Stomach smooth muscle (tissue), 2 donors: ENCODE measurements around the gene SCD.

Source experiments
- H3K27ac ChIP-seq: one replicate; pipeline ENCODE4 v1.7.0; 2013; ENCODE audit warnings: mild to moderate bottlenecking, low read length, inconsistent platforms
- H3K27me3 ChIP-seq, 2 donors: one replicate each; pipeline ENCODE4 v1.7.0; 2013; ENCODE audit warnings: low read length in 2 of 2; ENCODE audit not compliant: insufficient read depth in 2 of 2, control insufficient read depth in 1 of 2
- H3K36me3 ChIP-seq, 2 donors: one replicate each; pipeline ENCODE4 v1.7.0; 2013; ENCODE audit warnings: low read length in 2 of 2; ENCODE audit not compliant: control insufficient read depth in 2 of 2, insufficient read depth in 2 of 2
- H3K4me1 ChIP-seq: one replicate; pipeline ENCODE4 v1.7.0; 2013; ENCODE audit warnings: low read length; ENCODE audit not compliant: control insufficient read depth, insufficient read depth
- H3K4me3 ChIP-seq, 2 donors: one replicate each; pipeline ENCODE4 v1.7.0; 2013; ENCODE audit warnings: low read length in 2 of 2
- H3K9ac ChIP-seq, 2 donors: one replicate each; pipeline ENCODE4 v1.7.0; 2013; ENCODE audit warnings: low read length in 2 of 2, mild to moderate bottlenecking in 1 of 2
- H3K9me3 ChIP-seq, 2 donors: one replicate each; pipeline ENCODE4 v1.7.0; 2013; ENCODE audit warnings: low read length in 2 of 2; ENCODE audit not compliant: control insufficient read depth in 2 of 2
- donor health status: healthy.
- donor health status: Pancreatic carcinoma.

Gene SCD

GRCh38 chr10:100319707-100320402 is 27.2 kb upstream of the SCD start:
- Histone ChIP-seq H3K27ac (no peak overlapping the region), H3K36me3 (no peaks in the 10 kb centered on the region), H3K4me1 (no peaks in the 10 kb centered on the region), H3K9me3 (no peaks in the 10 kb centered on the region), H3K27me3 (peaks cover 0 to 14% of the 10 kb centered on the region in 2 donors), H3K9ac (no peak overlapping the region), H3K4me3 (no peak overlapping the region)

- Histone ChIP-seq H3K27me3 (peaks cover 2 to 3% of the 10 kb centered on the region in 2 donors), H3K9ac (no peak overlapping the region), H3K27ac (no peak overlapping the region), H3K4me1 (no peaks in the 10 kb centered on the region), H3K9me3 (no peaks in the 10 kb centered on the region), H3K4me3 (no peak overlapping the region), H3K36me3 (no peaks in the 10 kb centered on the region)
These were observed 21.9 kb upstream of the SCD start for GRCh38 chr10:100325158-100325557.

GRCh38 chr10:100327007-100327717 is 19.9 kb upstream of the SCD start:
- Histone ChIP-seq H3K27me3 (peaks cover 12 to 20% of the 10 kb centered on the region in 2 donors), H3K4me1 (no peaks in the 10 kb centered on the region), H3K9ac (no peak overlapping the region), H3K36me3 (no peaks in the 10 kb centered on the region), H3K27ac (no peak overlapping the region), H3K4me3 (no peak overlapping the region), H3K9me3 (no peaks in the 10 kb centered on the region)

DNA sequence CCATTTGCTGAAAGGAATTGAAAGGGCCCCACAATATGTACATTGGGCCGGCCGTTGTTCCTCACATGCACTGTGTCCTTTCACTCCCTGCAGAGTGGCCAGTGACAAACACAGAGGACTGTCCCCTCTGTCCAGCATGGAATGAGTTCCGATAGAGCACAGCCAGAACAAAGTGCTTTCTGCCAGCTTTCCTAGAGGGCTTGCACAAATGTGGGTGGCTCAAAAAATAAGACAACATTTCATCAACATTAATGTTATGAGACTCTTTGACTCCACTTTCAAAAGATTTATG is 19.4 kb upstream of the SCD start:
- Histone ChIP-seq H3K36me3 (no peaks in the 10 kb centered on the region), H3K4me1 (no peaks in the 10 kb centered on the region), H3K9me3 (no peaks in the 10 kb centered on the region), H3K4me3 (no peak overlapping the region), H3K9ac (no peak overlapping the region), H3K27ac (no peak overlapping the region), H3K27me3 (peaks cover 12 to 20% of the 10 kb centered on the region in 2 donors)

DNA sequence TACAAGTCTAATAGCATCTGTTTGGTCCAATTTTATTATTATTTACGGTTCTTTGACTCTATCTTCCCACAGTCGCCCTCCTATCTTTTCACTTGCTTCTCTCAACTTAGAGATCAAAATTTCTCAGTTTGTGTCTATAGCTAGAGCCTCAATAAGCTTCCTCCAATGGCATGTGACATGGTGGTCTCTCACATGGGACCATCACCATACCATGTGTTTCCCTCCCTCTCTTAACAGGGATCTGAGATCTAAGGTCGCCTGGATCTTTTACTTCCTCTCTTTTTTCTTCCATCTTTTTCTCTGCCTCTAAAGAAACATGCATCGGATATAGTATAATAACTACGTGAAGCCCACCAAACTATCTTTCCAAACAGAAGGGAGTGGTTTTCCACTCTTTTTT is 18.8 kb upstream of the SCD start:
- H3K27me3 ChIP-seq: peaks cover 15 to 20% of the 10 kb centered on the region in 2 donors
- H3K27ac ChIP-seq: no peak overlapping the region
- H3K9ac ChIP-seq: no peak overlapping the region
- no peak overlapping the region for H3K4me3 ChIP-seq
- no peaks in the 10 kb centered on the region for H3K9me3 ChIP-seq
- H3K4me1 ChIP-seq: no peaks in the 10 kb centered on the region
- H3K36me3 ChIP-seq: no peaks in the 10 kb centered on the region

DNA sequence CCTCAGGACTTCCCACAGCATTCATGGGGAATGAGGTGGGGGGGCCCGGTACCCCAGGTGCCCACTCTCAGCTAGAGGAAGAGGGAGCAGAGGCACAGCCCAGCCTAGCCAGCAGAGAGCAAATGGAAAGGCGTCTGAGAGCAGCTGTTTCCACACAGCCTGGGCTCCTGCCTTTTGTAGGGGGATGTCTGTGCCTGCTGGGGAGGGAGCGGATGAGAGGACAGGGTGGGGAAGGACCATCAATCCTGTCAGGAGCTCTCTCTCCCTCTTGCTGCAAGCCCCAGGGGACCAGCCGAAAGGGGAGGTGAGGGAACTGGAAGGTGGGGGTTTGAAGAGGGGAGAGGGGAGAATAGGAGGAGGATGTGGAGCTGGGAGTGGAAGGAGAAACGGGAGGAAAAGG is 17.0 kb upstream of the SCD start, which contains the start of gene PKD2L1:
Gene PKD2L1, minus strand, starts transcription at position 150 of the 400 bp plus-strand sequence. Its CDS starts 125 bp downstream, at position 25.
- no peaks in the 10 kb centered on the region for H3K36me3 ChIP-seq
- no peak within 1 kb of the TSS for H3K9ac ChIP-seq
- H3K4me3 ChIP-seq: no peak within 1 kb of the TSS
- no peaks in the 10 kb centered on the region for H3K9me3 ChIP-seq
- no peak within 1 kb of the TSS for H3K27ac ChIP-seq
- peaks cover 20% of the 10 kb centered on the region in 2 donors for H3K27me3 ChIP-seq
- H3K4me1 ChIP-seq: no peaks in the 10 kb centered on the region

DNA sequence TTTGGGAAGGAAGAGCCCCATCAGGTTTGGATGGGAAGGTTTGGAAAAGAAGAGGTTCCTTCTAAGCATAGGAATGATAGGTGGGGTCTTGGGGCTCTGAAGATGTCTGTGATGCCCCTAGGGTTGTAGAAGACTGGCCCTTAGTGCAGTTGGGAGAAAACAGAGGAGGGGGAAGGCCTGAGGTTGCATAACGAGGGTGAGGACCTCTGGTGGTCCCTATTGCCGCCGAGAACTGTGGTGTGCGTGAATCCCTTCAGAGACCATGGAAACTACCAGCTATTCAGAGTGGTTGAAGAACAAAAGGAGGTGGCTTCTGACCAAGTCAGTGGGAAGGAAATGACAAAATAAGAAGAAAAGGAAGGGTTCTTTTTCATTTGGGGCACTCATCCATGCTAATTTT is 13.9 kb upstream of the SCD start:
- Histone ChIP-seq H3K4me3 (no peak overlapping the region), H3K9ac (no peak overlapping the region), H3K4me1 (no peaks in the 10 kb centered on the region), H3K27ac (no peak overlapping the region), H3K9me3 (no peaks in the 10 kb centered on the region), H3K27me3 (peaks cover 20% of the 10 kb centered on the region in 2 donors), H3K36me3 (no peaks in the 10 kb centered on the region)

DNA sequence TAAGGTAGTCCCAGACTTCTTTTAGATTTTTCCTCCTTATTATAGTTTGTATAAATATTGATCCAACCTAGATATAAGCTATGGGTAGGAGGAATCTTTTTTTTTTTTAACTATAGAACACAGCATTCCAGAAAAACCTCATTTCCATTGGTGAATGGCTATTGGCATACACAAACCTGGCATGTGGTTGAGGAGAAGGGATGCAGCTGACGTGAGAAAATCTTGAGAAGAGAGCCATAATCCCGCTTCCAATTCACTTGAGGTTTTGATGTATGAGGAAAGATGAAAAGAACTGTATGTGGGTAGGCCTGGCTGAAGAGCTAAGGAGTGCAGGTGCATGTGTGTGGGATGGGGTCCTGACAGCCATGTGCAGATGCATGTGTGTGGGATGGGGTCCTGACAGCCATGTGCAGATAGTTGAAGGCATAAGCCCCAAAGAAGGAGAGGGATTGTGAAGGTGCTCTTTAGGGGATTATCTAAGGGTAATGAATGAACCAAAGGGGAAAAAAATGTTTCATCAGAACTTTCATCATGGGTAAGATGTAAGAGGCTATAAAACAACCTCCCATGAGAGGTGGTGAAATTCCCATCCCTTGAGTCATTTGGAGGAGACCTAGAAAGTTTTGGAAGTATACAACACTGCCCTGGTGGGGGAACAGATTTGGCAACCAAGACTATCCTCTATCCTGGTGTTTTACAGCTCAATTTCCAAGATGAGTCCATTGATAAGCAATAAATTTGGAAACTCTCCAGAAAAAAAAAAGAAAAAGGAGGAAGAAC is 13.2 kb upstream of the SCD start:
- Histone ChIP-seq H3K4me1 (no peaks in the 10 kb centered on the region), H3K27me3 (peaks cover 20% of the 10 kb centered on the region in 2 donors)

DNA sequence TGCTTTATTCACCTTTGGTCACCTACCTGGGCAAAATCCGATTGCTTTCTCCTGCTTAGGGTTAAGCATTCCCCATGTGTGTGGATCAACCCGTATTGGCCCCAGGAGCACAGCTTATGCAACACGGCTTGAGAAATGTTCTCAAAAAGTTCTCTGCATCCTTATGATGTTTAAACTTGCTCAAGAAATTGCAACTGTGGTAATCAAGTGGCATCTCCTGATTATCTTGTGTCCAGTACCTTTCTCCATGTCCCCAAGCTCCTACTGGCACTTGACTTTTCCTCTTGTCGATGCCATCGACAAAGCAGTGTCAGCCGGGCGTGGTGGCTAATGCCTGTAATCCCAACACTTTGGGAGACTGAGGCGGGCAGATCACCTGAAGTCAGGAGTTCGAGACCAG is 12.3 kb upstream of the SCD start:
- Histone ChIP-seq H3K4me3 (no peak overlapping the region), H3K27me3 (peaks cover 20% of the 10 kb centered on the region in 2 donors), H3K9me3 (no peaks in the 10 kb centered on the region), H3K36me3 (no peaks in the 10 kb centered on the region), H3K4me1 (no peaks in the 10 kb centered on the region), H3K27ac (no peak overlapping the region), H3K9ac (no peak overlapping the region)

More for the DNA sequence above, 13.2 kb upstream of the SCD start:
- Histone ChIP-seq H3K27ac (no peak overlapping the region), H3K4me3 (no peak overlapping the region), H3K9ac (no peak overlapping the region), H3K9me3 (no peaks in the 10 kb centered on the region), H3K36me3 (no peaks in the 10 kb centered on the region)

DNA sequence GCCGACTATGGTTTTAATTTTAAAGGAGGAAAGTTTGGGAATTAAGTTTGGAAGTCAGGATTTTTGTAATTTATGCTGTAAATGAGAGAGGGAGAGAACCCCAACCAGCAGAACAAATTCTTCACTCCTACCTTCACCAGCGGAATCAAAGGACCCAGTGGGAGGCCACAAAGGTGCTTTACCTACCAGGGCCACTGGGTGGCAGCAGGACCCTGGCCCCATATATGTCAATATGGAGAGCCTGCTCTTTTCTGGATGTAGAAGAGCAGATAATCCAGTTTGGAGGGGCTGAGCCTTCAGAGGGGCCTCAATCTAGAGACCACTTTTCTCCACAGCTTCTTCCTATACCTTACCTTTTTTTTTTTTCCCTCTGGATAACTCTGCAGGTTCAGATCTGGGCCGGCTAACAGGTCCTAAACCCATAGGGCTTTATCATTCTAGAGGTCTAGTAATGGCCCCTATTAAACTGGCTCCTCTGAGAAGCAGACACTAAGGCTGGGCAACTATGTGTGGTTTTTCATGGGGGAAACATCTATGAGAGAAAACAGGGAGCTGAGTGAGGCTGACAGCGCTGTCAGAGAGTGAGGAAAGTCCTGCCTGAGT is 8.5 kb upstream of the SCD start:
- H3K36me3 ChIP-seq: no peaks in the 10 kb centered on the region
- H3K27me3 ChIP-seq: peaks cover 0 to 5% of the 10 kb centered on the region in 2 donors
- no peaks in the 10 kb centered on the region for H3K9me3 ChIP-seq
- no peak overlapping the region for H3K9ac ChIP-seq
- no peak overlapping the region for H3K27ac ChIP-seq
- H3K4me1 ChIP-seq: peaks cover 3% of the 10 kb centered on the region
- no peak overlapping the region for H3K4me3 ChIP-seq
